Measurements from ENCODE around the gene HES3.

HES3 gene

GRCh38 chr1:6281511-6282402 is 37.8 kb downstream of the HES3 start:
- no peak for DNase-seq

- DNase-seq = no peak
Observed at GRCh38 chr1:6282577-6283270, 38.7 kb downstream of the HES3 start.

GRCh38 chr1:6285336-6285735 is 41.4 kb downstream of the HES3 start:
- DNase-seq = no peak

GRCh38 chr1:6286266-6286665 is 42.3 kb downstream of the HES3 start:
- no peak for DNase-seq

- DNase-seq = no peak
Observed at GRCh38 chr1:6287029-6287428, 43.0 kb downstream of the HES3 start.

- no peak for DNase-seq
Observed at GRCh38 chr1:6287431-6287886, 43.5 kb downstream of the HES3 start.

GRCh38 chr1:6288026-6288425 is 44.0 kb downstream of the HES3 start:
- no peak for DNase-seq

- no peak for DNase-seq
Observed at GRCh38 chr1:6288665-6289064, 44.7 kb downstream of the HES3 start.

- DNase-seq = no peak
Observed at GRCh38 chr1:6292102-6292501, 48.1 kb downstream of the HES3 start.

- DNase-seq = no peak
Observed at GRCh38 chr1:6294080-6294889, 50.3 kb downstream of the HES3 start.

- no peak for DNase-seq
Observed at GRCh38 chr1:6294890-6295556, 51.0 kb downstream of the HES3 start.

Data from T-helper 1 cell (primary cell).